ENCODE results near the gene C6orf89. TPM values are rescaled to one million over a fixed set of nuclear protein-coding genes. Genes with fewer than 3 reads are reported as not detected.

The C6orf89 gene
- polyA plus RNA-seq, 3 donors = 19.2 to 37.5 (median 29.2) TPM

GRCh38 chr6:36862164-36862847, 23.4 kb upstream of the C6orf89 start:
- no peak for DNase-seq
- 99% methylated on average over 7 of the region's 8 CpGs for WGBS (ENCODE audit: insufficient coverage)

GRCh38 chr6:36862848-36863382, 22.8 kb upstream of the C6orf89 start:
- no peak for DNase-seq
- no peaks in the 10 kb centered on the region for H4K20me1 ChIP-seq (ENCODE audit: insufficient read depth, low read length)
- WGBS (ENCODE audit: insufficient coverage) = 92% methylated on average over 2 of the region's 4 CpGs
- no peak overlapping the region for H3K9ac ChIP-seq (ENCODE audit: insufficient read depth, low read length, poor library complexity, severe bottlenecking)
- no peaks in the 10 kb centered on the region for H3K4me1 ChIP-seq (ENCODE audit: control insufficient read depth in 1 of 2, insufficient read depth in 2 of 2, low read length in 2 of 2)
- Mint-ChIP-seq H3K36me3 (peaks cover 64 to 84% of the 10 kb centered on the region in 2 donors), H3K27ac (peak overlapping the region in 2 of 7 donors; percentile 11 to 22), H3K27me3 (ENCODE audit: low read depth in 3 of 3) (no peaks in the 10 kb centered on the region), H3K4me1 (no peaks in the 10 kb centered on the region), H3K9me3 (no peaks in the 10 kb centered on the region), H3K4me3 (no peak overlapping the region)
- intact Hi-C loops (cut with micrococcal nuclease) = loop anchor here in 1 of 2 donors (10.0 kb wide), 1 partner anchor 88 kb away; no protein-coding TSS in a partner anchor
- H3K79me2 ChIP-seq (ENCODE audit: insufficient read depth, low read length) = peaks cover 53% of the 10 kb centered on the region
- peaks cover 35 to 68% of the 10 kb centered on the region in 2 donors for H3K36me3 ChIP-seq (replicated peaks in 1 of 2; ENCODE audit: control insufficient read depth in 1 of 2, insufficient read depth in 2 of 2, low read length in 2 of 2)
- no peaks in the 10 kb centered on the region for H3K9me3 ChIP-seq (replicated peaks in 1 of 2; ENCODE audit: control insufficient read depth in 1 of 2, insufficient read depth in 1 of 2, low read length in 2 of 2)
- no peak overlapping the region for H2AFZ ChIP-seq (ENCODE audit: insufficient read depth, low read depth, low read length, poor library complexity, severe bottlenecking)
- H3K4me3 ChIP-seq (replicated peaks in 1 of 3; ENCODE audit: low read depth in 2 of 3, low read length in 3 of 3) = no peak overlapping the region
- H3K4me2 ChIP-seq (replicated peaks; ENCODE audit: extremely low read depth, low read length, poor library complexity, severe bottlenecking) = no peak overlapping the region
- TF ChIP-seq CTCF (IDR thresholded peaks at IDR 0.05) = no peak
- no peak overlapping the region for H3K27ac ChIP-seq (ENCODE audit: low read depth in 1 of 2, low read length in 2 of 2)
- H3K27me3 ChIP-seq (ENCODE audit: control insufficient read depth in 2 of 2, insufficient read depth in 2 of 2, low read length in 2 of 2) = no peaks in the 10 kb centered on the region

More at GRCh38 chr6:36862164-36862847, 23.4 kb upstream of the C6orf89 start:
- no peak overlapping the region for H3K4me3 ChIP-seq (replicated peaks in 1 of 3; ENCODE audit: low read depth in 2 of 3, low read length in 3 of 3)
- H3K79me2 ChIP-seq (ENCODE audit: insufficient read depth, low read length) = peaks cover 47% of the 10 kb centered on the region
- H3K4me1 Mint-ChIP-seq = no peaks in the 10 kb centered on the region
- H3K4me2 ChIP-seq (replicated peaks; ENCODE audit: extremely low read depth, low read length, poor library complexity, severe bottlenecking) = no peak overlapping the region
- no peak overlapping the region for H3K4me3 Mint-ChIP-seq
- no peaks in the 10 kb centered on the region for H3K4me1 ChIP-seq (ENCODE audit: control insufficient read depth in 1 of 2, insufficient read depth in 2 of 2, low read length in 2 of 2)
- no peak overlapping the region for H3K27ac Mint-ChIP-seq
- no peaks in the 10 kb centered on the region for H4K20me1 ChIP-seq (ENCODE audit: insufficient read depth, low read length)
- no peaks in the 10 kb centered on the region for H3K9me3 ChIP-seq (replicated peaks in 1 of 2; ENCODE audit: control insufficient read depth in 1 of 2, insufficient read depth in 1 of 2, low read length in 2 of 2)
- H3K27me3 ChIP-seq (ENCODE audit: control insufficient read depth in 2 of 2, insufficient read depth in 2 of 2, low read length in 2 of 2) = no peaks in the 10 kb centered on the region
- no peak overlapping the region for H2AFZ ChIP-seq (ENCODE audit: insufficient read depth, low read depth, low read length, poor library complexity, severe bottlenecking)
- TF ChIP-seq CTCF (IDR thresholded peaks at IDR 0.05) = no peak
- no peaks in the 10 kb centered on the region for H3K9me3 Mint-ChIP-seq
- H3K36me3 ChIP-seq (replicated peaks in 1 of 2; ENCODE audit: control insufficient read depth in 1 of 2, insufficient read depth in 2 of 2, low read length in 2 of 2) = peaks cover 29 to 62% of the 10 kb centered on the region in 2 donors
- intact Hi-C loops (cut with micrococcal nuclease) = loop anchor here in 1 of 2 donors (10.0 kb wide), 1 partner anchor 88 kb away; no protein-coding TSS in a partner anchor
- H3K27me3 Mint-ChIP-seq (ENCODE audit: low read depth in 3 of 3) = no peaks in the 10 kb centered on the region
- peaks cover 58 to 81% of the 10 kb centered on the region in 2 donors for H3K36me3 Mint-ChIP-seq
- H3K27ac ChIP-seq (ENCODE audit: low read depth in 1 of 2, low read length in 2 of 2) = no peak overlapping the region
- H3K9ac ChIP-seq (ENCODE audit: insufficient read depth, low read length, poor library complexity, severe bottlenecking) = no peak overlapping the region

Measured in CD14-positive monocyte (primary cell).